LoVo (cell line): Measurements from ENCODE around the gene HIGD2A.
"Not testable (repeated sequence)": the region's sequence is repeated elsewhere in the genome, so short reads cannot be mapped to it uniquely, and the experiment has no call there.

Experiments used
- DNase-seq: peaks from one replicate; pipeline ENCODE4 v3.0.0-alpha.2; 2016; ENCODE audit warnings: low spot score

The HIGD2A gene

DNA sequence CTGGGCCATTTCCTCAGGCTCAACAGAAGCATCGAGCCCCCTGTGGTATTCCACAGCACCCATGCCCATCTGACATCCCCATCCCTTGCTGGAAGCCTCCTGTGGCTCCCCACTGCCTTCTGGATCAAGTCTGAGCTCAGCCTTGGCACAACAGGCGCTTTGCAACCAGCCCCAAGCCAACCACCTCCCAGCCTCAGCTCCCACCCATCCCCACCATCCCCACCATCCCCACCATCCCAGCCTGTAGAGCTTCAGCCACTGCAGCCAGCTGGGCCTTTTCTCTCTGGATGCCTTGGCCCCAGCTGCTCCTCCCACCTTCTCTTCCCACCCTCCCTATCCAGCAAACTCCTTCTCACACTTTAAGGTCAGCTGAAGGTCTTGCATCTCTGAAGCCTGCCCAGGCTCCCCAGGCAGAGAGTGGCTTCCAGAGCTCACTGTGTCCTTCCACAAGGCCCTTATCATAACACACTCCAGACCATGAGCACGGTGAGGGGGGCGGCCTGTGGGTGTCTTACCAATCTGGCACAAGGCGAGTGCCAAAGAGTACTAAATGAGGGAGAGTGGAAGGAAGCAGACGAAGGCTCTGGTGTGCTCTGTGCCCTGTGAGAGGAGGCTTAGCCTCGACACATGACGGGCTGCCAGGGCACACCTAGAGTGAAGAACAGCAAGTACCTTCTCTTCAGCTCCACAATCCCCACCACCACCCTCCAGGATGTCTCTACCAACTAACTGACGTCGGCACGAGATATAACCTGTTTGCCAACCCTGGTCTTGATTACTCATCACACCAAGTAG lies 6.5 kb downstream of the HIGD2A start:
- DNase-seq = no peak

DNA sequence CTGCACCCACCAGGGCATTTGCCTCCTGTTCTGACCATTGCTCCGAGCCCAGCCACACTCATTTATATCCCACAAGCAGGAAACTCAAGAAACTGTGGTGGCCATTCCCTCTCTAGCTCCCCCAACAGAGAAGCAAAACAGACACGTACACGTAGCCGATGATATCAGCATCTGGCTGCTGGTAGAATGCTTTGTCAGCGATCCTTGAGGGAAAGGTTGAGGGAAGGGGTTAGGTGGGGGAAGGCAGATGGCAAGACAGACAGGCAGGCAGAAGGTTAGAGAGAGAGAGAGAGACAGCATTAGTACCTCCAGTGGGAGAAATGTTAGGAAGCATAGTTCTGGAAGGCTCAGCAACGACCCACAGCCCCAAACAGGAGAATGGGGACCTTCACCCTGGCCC lies 7.8 kb downstream of the HIGD2A start:
- no peak for DNase-seq

DNA sequence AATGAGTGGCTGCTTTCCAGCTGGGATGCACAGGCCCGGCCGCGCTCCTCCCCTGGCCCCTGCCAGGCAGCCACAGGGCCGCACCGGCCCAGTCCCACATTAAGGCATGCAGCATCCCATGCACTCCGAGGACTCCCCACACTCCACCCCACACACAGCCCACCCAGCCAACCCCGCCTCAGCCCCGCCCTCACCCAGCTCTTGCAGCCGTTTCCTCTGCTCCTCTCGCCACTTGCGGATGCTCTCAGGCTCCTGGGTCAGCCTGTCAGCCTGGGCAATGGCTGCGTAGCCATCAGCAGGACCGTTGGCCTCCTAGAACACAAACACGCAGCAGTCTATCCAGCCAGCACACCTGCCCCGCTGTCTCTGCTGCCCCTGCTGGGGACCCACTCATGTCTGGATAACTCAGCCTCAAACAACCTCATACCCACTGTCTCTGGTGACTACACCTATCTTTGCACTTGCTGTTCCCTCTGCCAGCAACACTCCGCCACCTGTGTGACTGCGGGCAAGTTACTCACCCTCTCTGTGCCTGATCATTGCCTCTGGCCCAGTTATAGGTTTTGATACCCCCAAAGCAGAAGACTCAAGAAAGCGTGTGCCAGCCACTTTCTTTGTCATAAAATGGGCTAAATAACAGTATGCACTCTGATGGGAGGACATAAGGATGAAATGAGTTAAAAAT lies 9.3 kb downstream of the HIGD2A start:
- no peak for DNase-seq

DNA sequence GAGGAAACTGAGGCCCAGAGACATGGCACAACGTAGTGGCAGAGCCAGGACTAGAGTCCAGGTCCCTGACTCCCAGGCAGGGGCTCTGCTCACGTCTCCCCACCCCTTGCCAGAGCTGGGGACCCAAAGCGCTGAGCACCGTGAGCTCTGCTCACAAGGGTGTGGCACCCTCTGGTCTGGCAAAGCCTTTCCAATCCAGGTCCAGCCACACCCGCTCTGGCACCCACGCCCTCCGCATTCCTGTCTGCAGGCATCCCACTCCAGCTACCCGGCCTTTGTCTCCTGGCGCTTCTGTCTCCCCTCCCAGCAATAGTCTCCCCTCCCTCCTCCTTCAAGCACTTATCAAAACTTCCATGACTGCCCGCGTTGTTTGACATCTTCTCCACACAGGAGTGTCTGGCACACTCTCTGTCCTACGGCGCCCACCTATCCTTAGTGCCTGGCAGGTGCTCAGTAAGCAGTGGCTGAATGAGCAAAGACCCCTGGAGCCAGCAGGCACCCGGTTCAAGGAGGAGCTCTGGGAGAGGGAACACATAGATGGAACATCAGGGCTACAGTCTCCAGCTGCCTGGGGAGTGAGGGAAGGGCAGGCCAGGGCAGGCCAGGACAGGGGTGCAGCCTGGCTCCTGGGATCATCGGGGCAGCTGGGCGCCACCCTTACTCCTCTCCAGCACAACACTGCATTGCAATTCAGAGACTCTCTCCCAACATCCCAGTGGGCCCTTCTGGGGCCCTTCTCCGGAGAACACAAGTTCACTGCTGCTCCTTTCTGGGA lies 12.0 kb downstream of the HIGD2A start:
- peak; percentile 88 for DNase-seq

DNA sequence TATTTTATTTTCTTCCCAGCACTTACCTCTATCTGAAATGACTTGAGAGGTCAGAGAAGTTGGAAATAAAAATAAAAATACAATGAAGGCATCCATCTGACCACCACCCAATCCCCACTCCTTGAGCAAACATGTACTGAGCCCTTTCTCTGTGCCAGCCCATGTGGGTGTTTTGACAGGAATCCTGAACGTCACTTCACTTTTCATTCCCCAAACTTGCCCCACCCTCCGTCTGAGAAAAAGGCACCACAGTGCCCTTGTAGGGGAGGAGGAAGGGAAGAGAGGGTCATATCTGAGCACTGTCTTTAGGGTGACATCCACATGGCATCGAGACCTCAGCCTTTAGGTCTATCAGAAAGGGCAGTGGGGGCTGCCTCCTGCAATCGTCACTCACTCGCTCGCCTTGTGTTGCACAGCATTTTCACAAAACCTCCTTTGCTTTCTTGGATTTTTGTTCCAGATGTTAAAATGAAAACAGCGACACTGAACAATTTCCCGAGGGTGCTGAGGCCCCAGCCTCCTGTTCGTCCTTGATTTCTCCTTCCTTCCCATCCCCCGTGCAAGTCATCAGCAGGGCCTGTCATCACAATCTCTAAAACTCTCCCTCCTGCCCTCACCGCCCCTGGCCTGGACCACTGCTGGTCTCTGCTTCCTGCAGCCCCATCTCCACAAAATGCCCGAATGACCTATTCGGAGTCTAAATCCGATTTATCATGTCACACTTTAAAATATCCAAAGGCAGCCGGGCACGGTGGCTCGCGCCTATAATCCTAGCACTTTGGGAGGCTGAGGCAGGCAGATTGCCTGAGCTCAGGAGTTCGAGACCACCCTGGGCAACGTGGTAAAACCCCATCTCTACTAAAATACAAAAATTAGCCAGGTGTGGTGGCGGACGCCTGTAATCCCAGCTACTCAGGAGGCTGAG lies 13.0 kb downstream of the HIGD2A start:
- DNase-seq = no peak

DNA sequence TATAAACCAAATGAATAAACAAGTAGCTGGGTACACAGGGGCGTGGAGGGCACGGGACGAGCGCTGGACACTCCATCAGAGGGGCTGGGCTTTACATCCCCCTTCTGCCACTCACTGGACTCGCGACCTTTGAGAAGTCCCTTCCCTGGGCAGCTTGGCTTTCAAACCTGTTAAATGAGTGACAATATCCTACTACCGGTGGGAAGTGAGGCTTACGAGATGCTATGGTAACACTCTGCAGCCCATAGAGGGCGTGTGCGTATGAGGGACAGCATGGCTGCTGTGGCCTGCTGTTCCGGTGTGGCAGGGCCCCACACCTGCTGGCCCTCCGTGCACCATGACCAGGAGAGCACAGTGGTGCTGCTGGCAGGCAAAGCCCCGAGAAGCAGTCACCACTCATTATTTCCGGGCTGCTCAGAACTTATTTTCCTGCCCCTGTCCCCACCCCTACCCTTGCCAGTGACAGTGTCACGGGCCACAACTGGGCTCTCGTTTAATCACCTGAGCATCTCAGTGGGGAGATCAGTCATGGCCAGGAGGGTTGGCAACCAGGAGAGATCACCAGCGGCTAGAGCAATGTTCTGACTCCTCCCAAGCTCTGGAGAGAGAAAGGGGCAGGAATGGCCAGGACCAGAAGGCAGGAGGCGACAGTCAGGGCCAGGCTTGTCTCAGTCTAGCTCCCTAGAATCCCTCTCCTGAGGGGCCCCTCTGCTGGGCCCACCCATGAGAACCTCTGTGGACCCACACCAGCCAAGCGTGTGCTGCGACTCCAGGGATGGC lies 17.3 kb downstream of the HIGD2A start:
- no peak for DNase-seq

DNA sequence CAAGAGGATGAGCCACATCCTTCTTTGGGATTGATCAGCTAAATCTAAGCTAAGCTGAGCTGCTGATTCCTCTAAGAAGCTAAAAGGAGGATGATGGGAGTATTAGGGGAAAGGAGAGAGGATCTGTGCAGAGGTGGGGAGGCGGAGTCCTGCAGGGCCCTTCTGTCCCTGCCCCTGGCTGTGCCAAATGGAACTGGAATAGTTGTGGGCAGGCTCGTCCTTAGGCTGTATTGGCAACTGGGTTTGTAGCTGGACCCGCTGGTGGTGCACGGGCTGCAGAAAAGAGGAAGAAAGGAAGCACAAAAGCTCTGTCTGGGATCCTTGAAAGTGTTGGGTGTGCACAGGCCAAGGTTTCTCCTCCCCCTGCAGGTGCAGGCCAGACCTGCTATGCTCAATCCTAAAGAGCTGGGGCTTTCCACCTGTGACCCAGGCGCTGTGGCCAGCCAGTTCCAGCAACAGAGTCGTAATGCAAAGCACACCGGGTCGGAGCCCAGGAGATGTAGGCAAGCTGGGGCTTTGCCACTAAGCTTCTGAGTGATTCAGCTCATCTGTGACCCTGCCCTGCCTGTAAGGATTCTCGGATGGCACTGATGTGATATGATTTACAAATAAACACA lies 18.0 kb downstream of the HIGD2A start:
- DNase-seq = no peak

DNA sequence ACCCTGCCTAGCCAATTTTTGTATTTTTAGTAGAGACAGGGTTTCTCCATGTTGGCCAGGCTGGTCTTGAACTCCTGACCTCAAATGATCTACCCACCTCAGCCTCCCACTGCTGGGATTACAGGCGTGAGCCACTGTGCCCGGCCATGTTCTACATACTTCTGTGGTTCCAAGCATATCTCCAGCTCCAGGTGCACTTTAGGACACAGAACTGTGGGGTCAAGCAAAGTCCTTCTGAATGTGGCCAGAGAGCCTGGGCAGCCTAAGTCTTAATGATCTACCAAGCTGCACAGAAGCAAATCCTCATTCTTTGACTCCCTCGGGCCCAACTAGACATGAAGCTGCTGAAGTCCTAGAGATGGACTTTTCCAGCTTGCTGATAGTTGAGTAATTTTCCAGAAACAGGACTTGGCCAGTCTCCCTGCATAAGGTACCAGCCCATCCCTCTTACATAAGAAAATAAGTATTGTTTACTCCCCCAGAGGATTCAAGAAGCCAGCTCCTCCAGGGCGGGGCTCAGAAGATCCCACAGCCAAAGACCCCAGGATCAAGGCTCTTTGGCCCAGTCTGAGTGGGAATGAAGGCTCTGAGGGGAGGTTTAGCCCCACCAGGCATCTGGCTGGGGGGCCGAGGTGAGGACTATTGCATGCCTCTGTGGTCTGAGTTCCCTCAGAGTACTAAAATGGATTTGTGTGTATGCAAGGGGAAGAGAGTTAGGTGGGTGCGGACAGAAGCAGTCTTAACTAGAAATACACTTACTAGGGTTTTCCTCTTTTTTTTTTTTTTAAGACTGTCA lies 19.1 kb downstream of the HIGD2A start:
- no peak for DNase-seq

DNA sequence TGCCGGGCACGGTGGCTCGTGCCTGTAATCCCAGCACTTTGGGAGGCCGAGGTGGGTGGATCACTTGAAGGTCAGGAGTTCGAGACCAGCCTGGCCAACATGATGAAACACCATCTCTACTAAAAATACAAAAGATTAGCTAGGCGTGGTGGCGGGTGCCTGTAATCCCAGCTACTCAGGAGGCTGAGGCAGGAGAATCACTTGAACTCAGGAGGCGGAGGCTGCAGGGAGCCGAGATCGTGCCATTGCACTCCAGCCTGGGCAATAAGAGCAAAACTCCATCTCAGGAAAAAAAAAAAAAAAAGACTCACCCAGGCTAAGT lies 19.7 kb downstream of the HIGD2A start:
- DNase-seq = not testable (repeated sequence)

DNA sequence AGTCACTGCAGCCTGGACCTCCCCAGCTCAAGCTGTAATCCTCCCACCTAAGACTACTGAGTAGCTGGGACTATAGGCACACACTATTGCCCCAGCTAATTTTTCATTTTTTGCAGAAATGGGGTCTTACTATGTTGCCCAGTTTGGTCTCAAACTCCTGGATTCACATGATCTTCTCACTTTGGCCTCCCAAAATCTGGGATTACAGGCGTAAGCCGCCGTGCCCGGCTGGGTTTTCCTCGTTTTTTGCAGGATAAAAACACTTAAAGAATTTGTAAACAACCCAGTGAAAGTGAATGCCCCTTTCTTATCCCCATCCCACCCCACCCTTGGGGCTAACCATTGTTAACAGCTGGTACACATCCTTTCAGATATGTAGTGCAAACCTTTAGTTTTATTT lies 20.0 kb downstream of the HIGD2A start:
- no peak for DNase-seq

DNA sequence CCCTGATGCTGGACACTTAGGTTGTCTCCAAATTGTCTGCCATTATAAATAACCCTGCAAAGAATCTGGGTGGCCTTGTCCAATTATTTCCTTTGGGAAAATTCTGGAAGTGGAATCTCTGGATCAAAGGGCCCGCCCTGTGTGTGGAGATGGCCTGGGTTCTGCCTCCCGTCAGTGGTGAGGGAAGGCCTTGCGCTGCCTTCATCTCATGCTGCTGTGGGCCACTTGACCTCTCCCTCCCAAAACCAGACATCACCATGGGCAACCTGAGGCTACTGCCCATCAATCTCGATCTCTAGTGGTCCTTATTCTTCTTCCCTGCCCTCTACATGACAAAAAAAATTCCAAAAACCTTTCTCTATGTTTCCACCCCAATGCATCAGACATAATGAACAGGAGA lies 21.2 kb downstream of the HIGD2A start:
- no peak for DNase-seq

DNA sequence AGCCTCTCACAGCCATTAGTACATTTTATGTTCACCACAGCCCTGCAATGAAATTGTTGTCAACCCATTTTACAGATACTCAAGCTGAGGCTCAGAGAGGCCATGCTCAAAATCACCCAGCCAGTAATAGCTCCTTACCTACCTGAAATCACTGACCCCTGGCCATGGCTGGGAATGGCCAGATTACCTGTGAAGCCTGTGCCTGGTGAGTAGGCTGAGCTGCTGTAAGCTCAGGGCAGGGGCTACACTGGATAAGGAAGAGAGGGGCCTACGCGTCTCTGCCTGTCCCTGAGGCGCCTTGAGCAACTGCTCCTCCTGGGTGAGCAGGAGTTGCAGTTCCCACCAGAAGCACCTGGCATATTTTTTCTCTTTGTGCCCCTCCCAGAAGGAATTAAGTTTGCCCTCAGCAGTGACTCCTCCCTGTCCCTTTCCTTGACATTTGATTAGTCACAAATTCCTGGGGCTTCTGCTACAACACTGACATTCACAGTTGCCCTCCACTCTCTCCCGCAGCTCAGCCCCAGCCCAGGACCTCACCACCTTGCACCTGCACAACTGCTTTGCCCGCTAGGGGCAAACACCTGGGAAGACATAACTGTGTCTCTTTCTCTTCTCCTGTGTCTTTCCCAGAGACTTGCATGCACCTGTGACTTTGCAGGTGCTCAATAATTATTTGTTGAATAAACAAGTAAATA lies 22.1 kb downstream of the HIGD2A start:
- peak; percentile 38 for DNase-seq

DNA sequence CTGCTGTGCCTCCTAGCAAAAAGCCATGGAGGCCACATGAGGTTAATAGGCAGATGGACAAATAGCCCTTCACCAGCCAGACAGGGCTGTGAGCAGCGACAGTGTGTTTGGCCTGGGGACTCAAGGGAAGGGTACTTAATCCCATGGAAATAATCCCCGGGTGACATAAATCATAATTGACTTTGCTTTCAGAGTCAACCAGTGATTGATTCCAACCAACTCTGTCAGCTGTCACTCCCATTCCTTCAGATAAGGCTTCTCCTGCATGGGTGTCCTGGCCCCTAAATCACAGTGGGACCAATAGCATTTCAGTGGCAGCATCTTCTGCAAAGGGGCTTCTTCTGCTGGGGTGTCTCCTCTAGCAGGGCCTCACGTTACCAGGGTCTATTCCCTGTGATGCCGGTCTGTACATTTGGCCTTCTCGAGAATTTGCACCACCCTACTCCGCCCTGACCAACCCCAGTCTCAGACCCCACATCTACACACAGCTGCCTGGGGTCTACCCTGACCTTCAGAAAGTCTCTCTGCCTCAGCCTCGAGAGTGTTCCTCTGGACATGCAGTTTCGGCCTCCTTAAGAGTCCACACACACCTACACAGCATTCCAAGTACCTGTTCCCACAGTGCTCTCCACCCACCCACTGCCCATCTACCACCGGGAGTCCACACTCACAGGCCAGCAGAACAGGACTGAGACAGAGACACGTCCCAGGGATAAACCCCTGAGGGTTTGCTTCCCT lies 24.1 kb downstream of the HIGD2A start:
- no peak for DNase-seq

DNA sequence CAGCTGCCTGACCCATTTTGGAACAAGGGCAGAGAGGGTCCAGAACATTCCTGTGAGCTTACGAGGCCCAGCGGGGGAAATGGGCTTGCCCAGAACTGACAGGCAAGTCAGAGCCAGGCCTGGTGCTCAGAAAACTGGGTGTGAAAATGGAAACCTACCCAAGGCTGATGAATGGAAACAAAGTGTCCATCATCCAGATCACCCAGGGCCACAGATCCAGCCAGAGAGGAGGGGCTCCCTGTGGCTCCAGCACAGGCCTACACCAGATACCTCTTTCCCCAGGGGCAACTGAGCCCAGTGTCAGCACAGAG lies 24.7 kb downstream of the HIGD2A start:
- no peak for DNase-seq

DNA sequence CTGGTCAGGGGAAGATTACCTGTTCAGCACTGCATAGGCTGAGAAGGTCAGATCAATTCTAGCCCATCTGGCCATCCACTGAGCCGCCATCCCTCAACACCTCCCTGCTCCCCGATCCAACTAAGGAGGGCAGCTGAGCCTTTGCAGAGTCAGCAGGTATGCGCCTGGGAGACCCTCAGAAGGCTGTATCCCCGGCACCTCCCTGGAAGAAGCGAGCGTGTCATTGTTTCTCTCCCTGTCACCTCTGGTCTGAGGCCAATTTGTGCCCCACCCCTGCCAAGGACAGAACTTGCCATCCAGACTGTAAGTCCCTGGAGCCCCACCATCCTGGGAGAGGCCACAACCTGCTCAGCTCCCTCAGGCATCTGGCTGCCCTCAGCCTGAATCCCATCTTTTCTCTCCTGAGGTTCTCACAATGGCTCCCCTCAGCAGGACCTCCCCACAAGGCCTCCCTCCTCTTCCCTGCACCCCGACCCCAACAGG lies 25.2 kb downstream of the HIGD2A start:
- DNase-seq = no peak

DNA sequence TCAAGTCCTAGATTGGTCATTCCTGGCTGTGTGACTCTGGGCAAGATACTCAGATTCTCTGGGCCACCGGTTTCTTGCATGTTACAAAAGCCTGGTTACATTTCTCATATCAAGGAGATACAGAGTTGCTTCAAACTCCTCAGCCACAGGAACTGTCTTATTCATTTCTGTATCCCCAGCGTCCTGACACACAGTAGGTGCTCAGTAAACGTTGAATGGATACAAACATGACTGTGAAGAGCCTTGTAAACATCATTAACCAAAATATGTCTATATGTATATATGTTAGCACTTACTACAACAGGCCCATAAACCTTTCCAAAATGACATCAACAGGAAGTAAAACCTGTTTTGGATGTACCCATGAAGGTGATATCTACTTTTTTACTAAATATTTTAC lies 26.2 kb downstream of the HIGD2A start:
- DNase-seq = no peak

DNA sequence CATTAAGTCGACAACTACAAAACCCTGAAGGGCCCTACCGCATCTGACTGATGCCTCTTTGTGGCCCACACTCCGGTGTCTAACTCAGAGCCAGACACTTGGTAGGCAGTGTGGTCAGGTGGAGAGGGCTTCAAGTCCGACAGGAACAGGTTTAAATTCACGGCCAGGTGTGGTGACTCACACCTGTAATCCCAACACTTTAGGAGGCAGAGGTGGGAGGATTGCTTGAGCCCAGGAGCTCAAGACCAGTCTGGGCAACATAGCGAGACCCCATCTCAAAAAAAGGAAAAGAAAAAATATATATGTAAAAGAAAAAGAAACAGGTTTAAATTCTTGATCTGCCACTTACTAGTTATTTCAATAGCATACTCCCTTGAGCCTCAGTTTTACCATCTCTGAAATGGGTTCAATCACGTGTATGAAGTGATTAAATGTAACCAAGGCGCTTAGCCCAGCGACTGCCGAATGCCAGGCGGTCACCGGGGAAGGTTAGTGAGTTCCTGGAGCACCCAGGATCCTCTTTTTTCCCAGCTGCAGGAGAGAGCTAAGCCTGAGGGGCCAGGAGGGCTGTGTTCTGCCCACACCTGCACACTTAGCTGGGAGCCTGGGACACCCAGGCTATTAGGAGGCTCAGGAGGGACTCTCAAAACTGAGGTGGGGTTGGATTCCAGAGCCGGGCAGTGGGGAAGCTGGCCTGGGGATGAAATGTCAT lies 26.8 kb downstream of the HIGD2A start:
- no peak for DNase-seq
